H9 (cell line): ENCODE results near the gene PKNOX2. TPM values are rescaled to one million over a fixed set of nuclear protein-coding genes. Genes with fewer than 3 reads are reported as not detected.

Experiments used
- DNase-seq: peaks from one replicate; pipeline ENCODE4 v3.0.0-alpha.2; 2017
- H2AFZ ChIP-seq: one replicate; pipeline ENCODE4 v1.6.1; 2013; ENCODE audit warnings: mild to moderate bottlenecking, low read length, control low read depth, moderate library complexity
- H2AK5ac ChIP-seq: 2 replicates; pipeline ENCODE4 v1.6.1; 2013; ENCODE audit warnings: low read length, control low read depth, mixed read lengths; ENCODE audit not compliant: insufficient read length
- H2BK120ac ChIP-seq: one replicate; pipeline ENCODE4 v1.6.1; 2013; ENCODE audit warnings: low read depth, mild to moderate bottlenecking, low read length, control low read depth, inconsistent platforms; ENCODE audit not compliant: poor library complexity, severe bottlenecking
- H2BK12ac ChIP-seq: 2 replicates; pipeline ENCODE4 v1.6.1; 2013; ENCODE audit warnings: low read length, control low read depth, mixed read lengths, low read depth; ENCODE audit not compliant: insufficient read length
- H2BK15ac ChIP-seq: 2 replicates; pipeline ENCODE4 v1.6.1; 2013; ENCODE audit warnings: low read depth, low read length, control low read depth
- H2BK20ac ChIP-seq: one replicate; pipeline ENCODE4 v1.6.1; 2013; ENCODE audit warnings: low read depth, mild to moderate bottlenecking, low read length, control low read depth, inconsistent platforms; ENCODE audit not compliant: poor library complexity, severe bottlenecking
- H2BK5ac ChIP-seq: 2 replicates; pipeline ENCODE4 v1.6.1; 2013; ENCODE audit warnings: low read length, control low read depth, mixed read lengths; ENCODE audit not compliant: insufficient read length
- H3K14ac ChIP-seq: 2 replicates; pipeline ENCODE4 v1.6.1; 2013; ENCODE audit warnings: low read length, control low read depth; ENCODE audit not compliant: insufficient read depth
- H3K18ac ChIP-seq: 2 replicates; pipeline ENCODE4 v1.6.1; 2013; ENCODE audit warnings: low read depth, mild to moderate bottlenecking, mixed read lengths, low read length, control low read depth; ENCODE audit not compliant: insufficient read length
- H3K23ac ChIP-seq: 2 replicates; pipeline ENCODE4 v1.6.1; 2013; ENCODE audit warnings: low read length, control low read depth, mixed read lengths, low read depth; ENCODE audit not compliant: insufficient read length
- H3K23me2 ChIP-seq: 2 replicates; pipeline ENCODE4 v1.6.1; 2013; ENCODE audit warnings: low read depth, mild to moderate bottlenecking, mixed read lengths, low read length, control low read depth; ENCODE audit not compliant: insufficient read length, poor library complexity, severe bottlenecking
- H3K27ac ChIP-seq: 2 replicates; pipeline ENCODE4 v1.5.1; 2013; ENCODE audit warnings: low read length, control low read depth, mixed read lengths, low read depth; ENCODE audit not compliant: insufficient read length
- H3K27me3 ChIP-seq: 2 replicates; pipeline ENCODE4 v1.6.1; 2013; ENCODE audit warnings: low read length, control low read depth, inconsistent platforms; ENCODE audit not compliant: insufficient read depth
- H3K4ac ChIP-seq: 2 replicates; pipeline ENCODE4 v1.6.1; 2013; ENCODE audit warnings: low read depth, mild to moderate bottlenecking, control low read depth, inconsistent platforms, low read length, moderate library complexity
- H3K4me1 ChIP-seq: 2 replicates; pipeline ENCODE4 v1.6.1; 2013; ENCODE audit warnings: low read length, control low read depth, inconsistent platforms; ENCODE audit not compliant: insufficient read depth
- H3K4me2 ChIP-seq: 2 replicates; pipeline ENCODE4 v1.6.1; 2013; ENCODE audit warnings: low read length, control low read depth, mixed read lengths; ENCODE audit not compliant: insufficient read length, insufficient read depth
- H3K56ac ChIP-seq: 2 replicates; pipeline ENCODE4 v1.6.1; 2013; ENCODE audit warnings: low read depth, mild to moderate bottlenecking, mixed read lengths, low read length, control low read depth; ENCODE audit not compliant: insufficient read length
- H3K79me1 ChIP-seq: 2 replicates; pipeline ENCODE4 v1.6.1; 2013; ENCODE audit warnings: low read depth, mild to moderate bottlenecking, moderate library complexity, low read length, control low read depth, inconsistent platforms; ENCODE audit not compliant: insufficient read depth, poor library complexity, severe bottlenecking
- H3K79me2 ChIP-seq: 2 replicates; pipeline ENCODE4 v1.6.1; 2013; ENCODE audit warnings: low read length, control low read depth, inconsistent platforms; ENCODE audit not compliant: insufficient read depth
- H3K9ac ChIP-seq: 2 replicates; pipeline ENCODE4 v1.6.1; 2013; ENCODE audit warnings: low read length, control low read depth, mixed read lengths; ENCODE audit not compliant: insufficient read length; ENCODE audit errors: extremely low read depth
- H3K9me3 ChIP-seq: one replicate; pipeline ENCODE4 v1.6.1; 2013; ENCODE audit warnings: low read depth, low read length, inconsistent platforms; ENCODE audit not compliant: control insufficient read depth
- H3T11ph ChIP-seq: one replicate; pipeline ENCODE4 v1.6.1; 2013; ENCODE audit warnings: mild to moderate bottlenecking, low read length, control low read depth, inconsistent platforms
- H4K20me1 ChIP-seq: one replicate; pipeline ENCODE4 v1.6.1; 2013; ENCODE audit not compliant: control insufficient read depth, insufficient read length, insufficient read depth
- H4K5ac ChIP-seq: 2 replicates; pipeline ENCODE4 v1.6.1; 2013; ENCODE audit warnings: low read depth, mild to moderate bottlenecking, mixed read lengths, low read length, control low read depth; ENCODE audit not compliant: insufficient read length
- H4K8ac ChIP-seq: replicated peaks from 2 replicates; pipeline ENCODE4 v1.6.1; 2013; ENCODE audit warnings: low read length, control low read depth, mixed read lengths, low read depth; ENCODE audit not compliant: insufficient read length
- H4K91ac ChIP-seq: 2 replicates; pipeline ENCODE4 v1.6.1; 2013; ENCODE audit warnings: low read depth, mild to moderate bottlenecking, moderate library complexity, mixed read lengths, low read length, control low read depth; ENCODE audit not compliant: insufficient read length
- H3K27ac Mint-ChIP-seq, 3 experiments: 2 replicates in 2 of 3; 3 replicates in 1 of 3; pipeline ENCODE4 v1.8.0; 2020 to 2021; ENCODE audit warnings: mixed read lengths in 3 of 3, mild to moderate bottlenecking in 1 of 3, moderate library complexity in 1 of 3
- H3K27me3 Mint-ChIP-seq: 2 replicates; pipeline ENCODE4 v1.8.0; 2021; ENCODE audit warnings: low read depth, mild to moderate bottlenecking, moderate library complexity, mixed read lengths
- H3K36me3 Mint-ChIP-seq, 3 experiments: 2 replicates in 2 of 3; 3 replicates in 1 of 3; pipeline ENCODE4 v1.8.0; 2020 to 2021; ENCODE audit warnings: low read depth in 3 of 3, mixed read lengths in 3 of 3; ENCODE audit not compliant: insufficient read depth in 1 of 3
- H3K4me1 Mint-ChIP-seq, 2 experiments: 2 replicates each; pipeline ENCODE4 v1.8.0; 2020; ENCODE audit warnings: mixed read lengths in 2 of 2
- H3K4me3 Mint-ChIP-seq, 2 experiments: 2 replicates in 1 of 2; 3 replicates in 1 of 2; pipeline ENCODE4 v1.8.0; 2020 to 2021; ENCODE audit warnings: mild to moderate bottlenecking in 2 of 2, mixed read lengths in 2 of 2, moderate library complexity in 1 of 2
- H3K9me3 Mint-ChIP-seq, 2 experiments: 2 replicates in 1 of 2; 3 replicates in 1 of 2; pipeline ENCODE4 v1.8.0; 2020; ENCODE audit warnings: mild to moderate bottlenecking in 2 of 2, mixed read lengths in 2 of 2, moderate library complexity in 1 of 2
- WGBS: extraction: QIAGEN DNeasy Blood & Tissue Kit; methylation state at CpG from one replicate; pipeline ENCODE4 v1.1.7; 2013; ENCODE audit warnings: missing lambda C conversion rate, low lambda C conversion rate, mixed read lengths; ENCODE audit not compliant: insufficient read length; ENCODE audit errors: extremely low coverage; 5-methylcytosine and 5-hydroxymethylcytosine counted together
- total RNA-seq: library from RNA; stranded (reverse); gene quantifications from 2 replicates; pipeline ENCODE4 v1.2.1, GENCODE V29; 2021
- TF ChIP-seq, protein P1 (sequence below): fragments of 200-600 bp; sonication (generic); conservative IDR thresholded peaks from 3 replicates; pipeline ENCODE4 v1.8.0; 2021; ENCODE audit warnings: antibody characterized with exemption, mild to moderate bottlenecking

PKNOX2 gene
- total RNA-seq, 1 experiment from 2014 or later: 1.3 TPM

DNA sequence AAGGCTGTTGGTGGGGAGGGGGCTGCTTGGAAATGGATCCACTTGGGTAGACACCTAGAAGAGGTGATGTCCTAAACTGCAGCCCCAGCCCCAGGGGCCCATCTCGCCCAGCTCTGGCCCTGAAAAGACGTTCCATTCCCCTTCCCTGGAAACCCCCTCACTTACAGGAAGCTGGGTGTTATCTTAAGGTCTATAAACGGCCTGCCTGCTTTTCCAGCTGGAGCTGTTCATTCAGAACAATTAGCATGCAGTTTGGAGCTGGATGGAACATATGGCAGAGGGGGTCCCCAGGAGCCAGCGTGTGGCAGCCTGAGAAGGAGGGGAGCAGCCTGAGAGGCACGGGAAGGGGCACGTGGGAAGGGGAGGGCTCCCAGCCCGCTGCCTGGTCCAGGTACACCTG lies 139.6 kb downstream of the PKNOX2 start:
- no peak for DNase-seq
- no peak overlapping the region for H3K27ac ChIP-seq

More for the DNA sequence above, 139.6 kb downstream of the PKNOX2 start:
- H3K23ac ChIP-seq: no peak overlapping the region
- H4K8ac ChIP-seq: no peak overlapping the region
- no peaks in the 10 kb centered on the region for H4K20me1 ChIP-seq
- no peak overlapping the region for H3K9ac ChIP-seq
- H4K5ac ChIP-seq: no peak overlapping the region
- no CpG with 5 or more reads among the region's 7 CpGs for WGBS
- no peak overlapping the region for H2BK120ac ChIP-seq
- H2AK5ac ChIP-seq: no peak overlapping the region
- H2AFZ ChIP-seq: no peak overlapping the region
- H3K79me2 ChIP-seq: no peaks in the 10 kb centered on the region
- no peak overlapping the region for H3K27ac Mint-ChIP-seq
- H4K91ac ChIP-seq: no peak overlapping the region
- no peak overlapping the region for H2BK12ac ChIP-seq
- H3K14ac ChIP-seq: no peak overlapping the region
- H3K4ac ChIP-seq: no peak overlapping the region
- H2BK15ac ChIP-seq: no peak overlapping the region
- no peak overlapping the region for H2BK5ac ChIP-seq
- peaks cover 5 to 7% of the 10 kb centered on the region in 2 experiments for H3K4me1 Mint-ChIP-seq
- H3K36me3 Mint-ChIP-seq: no peaks in the 10 kb centered on the region
- H3K27me3 Mint-ChIP-seq: no peaks in the 10 kb centered on the region
- no peaks in the 10 kb centered on the region for H3K9me3 Mint-ChIP-seq
- H3K56ac ChIP-seq: no peak overlapping the region
- H3K4me3 Mint-ChIP-seq: no peak overlapping the region
- H3K9me3 ChIP-seq: no peaks in the 10 kb centered on the region
- H3K4me1 ChIP-seq: peaks cover 3% of the 10 kb centered on the region; the same call in 1 of the 2 replicates
- no peak overlapping the region for H3T11ph ChIP-seq
- TF ChIP-seq, protein P1, sequence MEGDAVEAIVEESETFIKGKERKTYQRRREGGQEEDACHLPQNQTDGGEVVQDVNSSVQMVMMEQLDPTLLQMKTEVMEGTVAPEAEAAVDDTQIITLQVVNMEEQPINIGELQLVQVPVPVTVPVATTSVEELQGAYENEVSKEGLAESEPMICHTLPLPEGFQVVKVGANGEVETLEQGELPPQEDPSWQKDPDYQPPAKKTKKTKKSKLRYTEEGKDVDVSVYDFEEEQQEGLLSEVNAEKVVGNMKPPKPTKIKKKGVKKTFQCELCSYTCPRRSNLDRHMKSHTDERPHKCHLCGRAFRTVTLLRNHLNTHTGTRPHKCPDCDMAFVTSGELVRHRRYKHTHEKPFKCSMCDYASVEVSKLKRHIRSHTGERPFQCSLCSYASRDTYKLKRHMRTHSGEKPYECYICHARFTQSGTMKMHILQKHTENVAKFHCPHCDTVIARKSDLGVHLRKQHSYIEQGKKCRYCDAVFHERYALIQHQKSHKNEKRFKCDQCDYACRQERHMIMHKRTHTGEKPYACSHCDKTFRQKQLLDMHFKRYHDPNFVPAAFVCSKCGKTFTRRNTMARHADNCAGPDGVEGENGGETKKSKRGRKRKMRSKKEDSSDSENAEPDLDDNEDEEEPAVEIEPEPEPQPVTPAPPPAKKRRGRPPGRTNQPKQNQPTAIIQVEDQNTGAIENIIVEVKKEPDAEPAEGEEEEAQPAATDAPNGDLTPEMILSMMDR: no peak
- no peaks in the 10 kb centered on the region for H3K27me3 ChIP-seq
- H3K4me2 ChIP-seq: no peak overlapping the region
- no peaks in the 10 kb centered on the region for H3K23me2 ChIP-seq
- no peak overlapping the region for H2BK20ac ChIP-seq
- no peaks in the 10 kb centered on the region for H3K79me1 ChIP-seq
- no peak overlapping the region for H3K18ac ChIP-seq
